Pancreas (tissue), 10 donors: ENCODE data around the gene COPZ2. TPM values are rescaled to one million over a fixed set of nuclear protein-coding genes. Genes with fewer than 3 reads are reported as not detected.

ENCODE experiments used
- ATAC-seq, 4 donors: fragments of 200-7000 bp; cut with Tn5 transposase; one replicate each; pipeline versions ENCODE4 v1.8.0 to v1.9.1; 2020; ENCODE audit warnings: mild to moderate bottlenecking in 4 of 4, moderate library complexity in 4 of 4
- DNase-seq, 6 donors: peaks; one replicate each; pipeline ENCODE4 v3.0.0-alpha.2; 2020
- FAIRE-seq: peaks from 2 replicates; lab custom pipeline; 2012; peaks lifted over from hg19 to GRCh38; lab: Jason Lieb, UNC
- H3K27ac ChIP-seq, 4 donors: fragments of 200-600 bp; sonication (generic); 1 replicate in 3 of 4; 2 replicates in 1 of 4; pipeline versions ENCODE4 v1.5.0 to v1.8.0; 2020
- H3K27me3 ChIP-seq, 4 donors: fragments of 200-600 bp; one replicate each; pipeline ENCODE4 v1.8.0; 2021
- H3K36me3 ChIP-seq, 3 donors: fragments of 200-600 bp; sonication (generic) in 1 of 3; one replicate each; pipeline versions ENCODE4 v1.5.0 to v1.8.0; 2020 to 2021
- H3K4me1 ChIP-seq, 3 donors: fragments of 200-600 bp; one replicate each; pipeline ENCODE4 v1.8.0; 2021
- H3K4me3 ChIP-seq, 4 donors: fragments of 200-600 bp; sonication (generic) in 2 of 4; one replicate each; pipeline versions ENCODE4 v1.5.0 to v1.8.0; 2020 to 2021
- H3K9me3 ChIP-seq, 4 donors: fragments of 200-600 bp; one replicate each; pipeline ENCODE4 v1.8.0; 2021
- CTCF ChIP-seq, 4 donors: fragments of 200-600 bp; sonication (generic) in 3 of 4; IDR thresholded peaks; one replicate each; pipeline versions ENCODE4 v1.5.0 to v1.8.0; 2021; ENCODE audit warnings: antibody characterized with exemption in 4 of 4
- WGBS, 2 donors: extraction: QIAGEN DNeasy Blood & Tissue Kit; methylation state at CpG; one replicate each; pipeline ENCODE4 v1.1.7; 2013; 5-methylcytosine and 5-hydroxymethylcytosine counted together
- intact Hi-C, 3 donors: fragments of 100-400 bp; cut with DNase I; formaldehyde crosslinking; loops; one replicate each; pipeline versions ENCODE4 v1.11.1 to v1.14.2; 2022
- polyA plus RNA-seq, 2 donors: library from polyadenylated mRNA; stranded (reverse); fragments of 200-250 nt; gene quantifications; one replicate each; pipeline ENCODE4 v1.2.3, GENCODE V29; 2013
- total RNA-seq, 6 donors: library from RNA; stranded (reverse); fragmentation: NEBNext Ultra II Directional in 4 of 6; extraction: Animal tissue kit (Norgen Biotek cat#: 25700) in 4 of 6; gene quantifications; one replicate each; pipeline versions ENCODE4 v1.2.1 to v1.2.4, GENCODE V29; 2021 to 2023
- donor health status: healthy with polysubstance abuse.
- donor health status: DM: no; HTN: no; CAD: no; lungs with moderate emphysema.
- donor health status: DM: no; HTN: no; CAD: no.
- donor health status: control.
- donor health status: control.
- donor health status: Bipolar disorder and iron deficiency.
- donor health status: DM: yes; HTN: yes; CAD: no.
- donor health status: DM: no; HTN: no; CAD: no.
- donor health status: DM: no; HTN: no; CAD: no.
- donor health status: DM: yes; HTN: yes; CAD: no.

COPZ2 gene
- total and polyA plus RNA-seq, 8 donors, result 6.3 to 10.8 (median 9.3) TPM

GRCh38 chr17:47983492-47984223, 53.9 kb downstream of the COPZ2 start:
- ATAC-seq (no peak), DNase-seq (no peak), FAIRE-seq (no peak)
- Histone ChIP-seq H3K4me1 (peaks cover 0 to 4% (median 0%) of the 10 kb centered on the region in 3 donors), H3K4me3 (no peak overlapping the region), H3K9me3 (no peaks in the 10 kb centered on the region), H3K27me3 (no peaks in the 10 kb centered on the region), H3K36me3 (peaks cover 0 to 46% (median 30%) of the 10 kb centered on the region in 3 donors), H3K27ac (no peak overlapping the region)
- no peak for TF ChIP-seq CTCF (IDR thresholded peaks at IDR 0.05)
- intact Hi-C loops, result loop anchor here in 1 of 3 donors (5.0 kb wide), 1 partner anchor 34 kb away; no protein-coding TSS in a partner anchor
- 79 to 85% methylated on average over 11 of the region's 11 CpGs for WGBS, 2 donors

GRCh38 chr17:47982645-47983390, 54.8 kb downstream of the COPZ2 start:
- no peak overlapping the region for H3K27ac ChIP-seq
- DNase-seq (no peak), ATAC-seq (peak in 2 of 4 donors; percentile 6 to 12), FAIRE-seq (no peak)
- peaks cover 0 to 53% (median 35%) of the 10 kb centered on the region in 3 donors for H3K36me3 ChIP-seq
- TF ChIP-seq CTCF (IDR thresholded peaks at IDR 0.05), result no peak
- WGBS, 2 donors, result 85 to 86% methylated on average over 9 of the region's 9 CpGs
- H3K27me3 ChIP-seq, result no peaks in the 10 kb centered on the region
- intact Hi-C loops, result loop anchor here in 1 of 3 donors (5.0 kb wide), 1 partner anchor 34 kb away; no protein-coding TSS in a partner anchor
- H3K4me3 ChIP-seq, result no peak overlapping the region
- H3K9me3 ChIP-seq, result no peaks in the 10 kb centered on the region
- H3K4me1 ChIP-seq, result peaks cover 0 to 4% (median 0%) of the 10 kb centered on the region in 3 donors

- no peak overlapping the region for H3K4me3 ChIP-seq
- DNase-seq, result no peak
- FAIRE-seq, result no peak
- TF ChIP-seq CTCF (IDR thresholded peaks at IDR 0.05), result no peak
- H3K27ac ChIP-seq, result no peak overlapping the region
- peaks cover 0 to 2% (median 0%) of the 10 kb centered on the region in 3 donors for H3K4me1 ChIP-seq
- no peak for ATAC-seq
- no peaks in the 10 kb centered on the region for H3K9me3 ChIP-seq
- H3K27me3 ChIP-seq, result no peaks in the 10 kb centered on the region
- peaks cover 0 to 59% (median 42%) of the 10 kb centered on the region in 3 donors for H3K36me3 ChIP-seq
- intact Hi-C loops, result loop anchor here in 1 of 3 donors (5.0 kb wide), 1 partner anchor 35 kb away; no protein-coding TSS in a partner anchor
- WGBS, 2 donors, result 52 to 59% methylated on average over 14 of the region's 14 CpGs
Measured at GRCh38 chr17:47982091-47982617, 55.4 kb downstream of the COPZ2 start.

GRCh38 chr17:47981462-47981861, 56.1 kb downstream of the COPZ2 start:
- Histone ChIP-seq H3K36me3 (peaks cover 2 to 66% (median 49%) of the 10 kb centered on the region in 3 donors), H3K9me3 (no peaks in the 10 kb centered on the region), H3K27ac (no peak overlapping the region), H3K27me3 (no peaks in the 10 kb centered on the region), H3K4me1 (no peaks in the 10 kb centered on the region), H3K4me3 (no peak overlapping the region)
- DNase-seq (no peak), ATAC-seq (peak in 1 of 4 donors; percentile 37), FAIRE-seq (no peak)
- WGBS, 2 donors, result 94 to 97% methylated on average over 9 of the region's 9 CpGs
- no peak for TF ChIP-seq CTCF (IDR thresholded peaks at IDR 0.05)
- intact Hi-C loops, result loop anchor here in 1 of 3 donors (5.0 kb wide), 1 partner anchor 36 kb away; no protein-coding TSS in a partner anchor
